Measurements from ENCODE around the gene MMP8.
"Not testable (repeated sequence)": the region's sequence is repeated elsewhere in the genome, so short reads cannot be mapped to it uniquely, and the experiment has no call there.

MMP8 gene, protein sequence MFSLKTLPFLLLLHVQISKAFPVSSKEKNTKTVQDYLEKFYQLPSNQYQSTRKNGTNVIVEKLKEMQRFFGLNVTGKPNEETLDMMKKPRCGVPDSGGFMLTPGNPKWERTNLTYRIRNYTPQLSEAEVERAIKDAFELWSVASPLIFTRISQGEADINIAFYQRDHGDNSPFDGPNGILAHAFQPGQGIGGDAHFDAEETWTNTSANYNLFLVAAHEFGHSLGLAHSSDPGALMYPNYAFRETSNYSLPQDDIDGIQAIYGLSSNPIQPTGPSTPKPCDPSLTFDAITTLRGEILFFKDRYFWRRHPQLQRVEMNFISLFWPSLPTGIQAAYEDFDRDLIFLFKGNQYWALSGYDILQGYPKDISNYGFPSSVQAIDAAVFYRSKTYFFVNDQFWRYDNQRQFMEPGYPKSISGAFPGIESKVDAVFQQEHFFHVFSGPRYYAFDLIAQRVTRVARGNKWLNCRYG

DNA sequence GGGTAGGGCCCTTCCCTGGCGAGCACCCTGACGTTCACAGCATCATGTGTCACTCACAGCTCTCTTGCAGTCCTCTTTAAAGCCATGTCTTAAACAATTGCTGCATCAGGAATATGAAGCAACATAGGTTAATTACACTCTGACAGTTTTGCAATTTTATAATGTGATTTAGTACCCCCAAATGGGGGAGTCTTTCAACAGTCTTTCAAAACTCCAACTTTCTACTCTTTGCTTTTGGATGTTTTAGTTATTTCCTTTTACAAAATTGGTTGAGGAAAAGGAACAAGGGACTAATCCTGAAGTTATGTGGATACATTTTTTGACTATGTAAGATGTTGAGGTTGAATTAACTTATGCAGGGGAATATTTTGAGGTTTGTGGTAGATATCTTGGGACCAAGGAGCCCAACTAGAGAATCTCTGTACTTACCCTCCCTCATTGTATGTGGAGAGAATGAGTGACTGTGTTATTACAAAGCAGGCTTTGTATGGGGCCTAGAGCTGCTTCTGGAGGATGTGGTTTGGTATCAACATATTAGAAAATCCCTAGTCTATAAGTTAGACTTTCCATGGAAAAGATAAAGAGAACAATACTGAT, at the start of gene MMP8:
MMP8 (minus strand) TSS at position 51 of the 597 bp plus-strand sequence. CDS start 99 bp downstream, outside the sequence.
- no peak for DNase-seq

- DNase-seq, result no peak
Measured at GRCh38 chr11:102773386-102773785, 48.6 kb upstream of the MMP8 start.

- no peak for DNase-seq
Measured at GRCh38 chr11:102771351-102771750, 46.6 kb upstream of the MMP8 start.

- DNase-seq, result no peak
Measured at GRCh38 chr11:102770191-102770590, 45.4 kb upstream of the MMP8 start.

DNA sequence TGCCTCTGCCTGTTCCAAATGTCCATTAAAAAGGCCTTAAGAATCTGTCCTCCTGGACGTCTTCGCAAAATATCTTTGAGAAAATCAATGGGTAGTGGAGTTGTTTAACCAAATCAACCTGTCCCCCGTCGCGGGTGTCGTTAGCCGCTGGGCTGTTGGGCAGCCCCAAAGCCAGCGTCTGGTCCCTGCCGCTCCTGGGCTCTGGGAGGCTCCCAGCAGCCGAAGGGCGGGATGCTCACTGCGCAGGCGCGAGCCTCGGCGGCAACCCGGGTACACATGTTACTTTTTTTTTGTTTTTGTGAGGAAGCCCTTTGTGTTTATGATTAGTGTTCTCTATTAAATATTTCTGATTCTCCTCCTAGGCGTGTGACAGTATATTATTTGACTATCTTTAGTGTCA, 43.0 kb upstream of the MMP8 start:
- no peak for DNase-seq

GRCh38 chr11:102763440-102763839, 38.7 kb upstream of the MMP8 start:
- DNase-seq, result no peak

GRCh38 chr11:102762361-102762767, 37.6 kb upstream of the MMP8 start:
- DNase-seq, result no peak

DNA sequence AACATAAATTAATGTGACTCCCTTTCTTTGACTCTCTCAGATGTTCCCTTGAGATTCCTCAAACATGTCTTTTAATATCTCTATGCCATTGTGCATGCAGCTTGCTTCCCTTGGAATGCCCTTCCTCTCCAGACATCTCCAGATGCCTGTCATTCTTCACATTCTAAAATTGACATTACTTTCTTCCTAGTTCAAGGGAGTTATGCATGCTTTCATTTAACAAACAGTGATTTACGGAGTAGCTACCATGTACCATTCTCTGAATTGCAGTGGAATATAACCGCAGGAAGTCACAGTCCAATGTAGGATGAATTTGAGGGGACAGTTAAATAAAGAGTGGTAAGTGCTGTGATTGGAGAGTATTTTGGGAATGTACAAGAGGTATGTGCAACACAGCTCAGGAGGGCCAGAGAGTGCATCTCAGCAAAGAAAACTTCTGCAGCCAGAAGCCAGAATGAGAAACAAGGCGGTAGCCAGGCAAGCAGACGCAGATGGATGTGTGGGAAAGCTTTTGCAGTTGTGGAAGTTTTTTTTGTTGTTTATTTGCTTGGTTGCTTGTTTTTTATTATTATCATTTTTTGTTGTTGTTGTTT, 37.0 kb upstream of the MMP8 start:
- DNase-seq, result no peak

DNA sequence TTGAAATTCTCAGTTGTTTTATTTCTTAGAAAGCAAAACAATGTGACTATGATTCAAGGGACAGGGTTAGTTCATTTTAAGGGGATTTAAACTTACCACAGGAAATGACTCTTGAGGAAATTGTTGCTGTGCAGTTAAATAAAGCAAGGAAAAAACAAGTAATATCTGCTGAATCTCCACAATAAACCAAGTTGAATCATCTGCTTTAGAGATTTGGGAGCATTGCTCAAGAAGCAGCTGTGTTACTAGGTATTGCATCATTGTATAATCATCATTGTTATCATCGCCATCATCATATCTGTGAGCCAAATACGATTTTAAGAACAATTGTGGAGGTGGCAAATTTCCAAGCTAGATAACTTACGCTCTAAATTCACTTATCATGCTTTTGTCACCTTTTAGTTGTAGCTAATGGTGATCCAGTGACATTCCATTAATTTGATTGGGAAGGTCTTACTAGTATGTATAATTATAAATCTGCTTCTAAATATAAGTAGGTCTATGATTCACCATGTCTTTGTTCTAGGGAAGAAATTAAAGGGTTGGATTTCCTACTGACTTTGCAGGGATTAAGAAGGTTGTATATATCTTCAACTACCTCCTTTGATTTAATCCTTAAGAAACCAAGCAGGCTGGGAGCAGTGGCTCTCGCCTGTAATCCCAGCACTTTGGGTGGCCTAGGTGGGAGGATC, 35.7 kb upstream of the MMP8 start:
- no peak for DNase-seq

- DNase-seq, result no peak
Measured at GRCh38 chr11:102757823-102758549, 33.2 kb upstream of the MMP8 start.

- DNase-seq, result no peak
Measured at GRCh38 chr11:102753267-102753666, 28.5 kb upstream of the MMP8 start.

DNA sequence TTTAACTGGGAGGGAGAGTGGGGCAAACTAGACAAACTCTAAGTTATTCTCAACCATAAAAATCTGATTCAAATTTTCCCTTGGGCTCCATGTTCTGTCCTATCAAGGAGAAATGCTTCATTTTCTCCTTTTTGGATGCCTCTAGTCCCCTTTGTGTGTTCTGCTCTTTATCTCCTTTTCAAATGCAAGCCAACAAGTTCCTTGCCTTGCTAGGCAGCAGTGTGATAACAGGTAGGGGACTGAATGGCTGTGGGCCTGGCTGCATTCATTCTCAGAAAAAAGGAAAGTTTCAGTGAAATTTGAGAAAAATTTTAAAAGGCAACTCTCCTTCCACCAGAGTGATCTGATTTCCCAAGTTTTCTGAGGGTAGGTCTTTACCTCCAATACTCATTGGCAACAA, 26.9 kb upstream of the MMP8 start:
- no peak for DNase-seq

DNA sequence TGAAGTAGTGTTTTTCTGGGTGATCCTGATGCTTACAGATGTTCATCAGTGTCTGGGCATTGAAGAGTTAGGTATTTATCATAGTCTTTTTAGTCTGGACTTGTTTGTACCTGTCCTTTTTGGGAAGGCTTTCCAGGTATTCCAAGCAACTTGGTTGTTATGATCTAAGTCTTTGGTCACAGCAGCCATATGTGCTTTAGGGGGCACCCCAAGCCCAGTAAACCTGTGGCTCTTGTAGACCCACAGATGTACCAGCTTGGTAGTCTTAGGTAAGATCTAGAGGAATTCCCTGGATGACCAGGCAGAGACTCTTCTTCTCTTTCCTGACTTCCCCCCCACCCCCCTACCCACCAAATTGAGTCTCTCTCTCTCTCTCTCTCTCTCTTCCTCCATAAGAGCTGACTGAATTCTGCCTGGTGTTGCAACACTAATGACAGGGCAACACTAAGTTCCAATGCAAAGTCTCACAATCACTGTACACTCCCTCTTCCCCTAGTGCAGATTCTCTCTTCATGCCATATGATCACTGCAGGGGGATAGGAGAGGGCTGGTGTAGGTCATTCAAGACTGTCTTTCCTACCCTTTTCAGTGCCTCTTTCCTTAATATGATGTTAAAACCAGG, 24.5 kb upstream of the MMP8 start:
- DNase-seq, result no peak

DNA sequence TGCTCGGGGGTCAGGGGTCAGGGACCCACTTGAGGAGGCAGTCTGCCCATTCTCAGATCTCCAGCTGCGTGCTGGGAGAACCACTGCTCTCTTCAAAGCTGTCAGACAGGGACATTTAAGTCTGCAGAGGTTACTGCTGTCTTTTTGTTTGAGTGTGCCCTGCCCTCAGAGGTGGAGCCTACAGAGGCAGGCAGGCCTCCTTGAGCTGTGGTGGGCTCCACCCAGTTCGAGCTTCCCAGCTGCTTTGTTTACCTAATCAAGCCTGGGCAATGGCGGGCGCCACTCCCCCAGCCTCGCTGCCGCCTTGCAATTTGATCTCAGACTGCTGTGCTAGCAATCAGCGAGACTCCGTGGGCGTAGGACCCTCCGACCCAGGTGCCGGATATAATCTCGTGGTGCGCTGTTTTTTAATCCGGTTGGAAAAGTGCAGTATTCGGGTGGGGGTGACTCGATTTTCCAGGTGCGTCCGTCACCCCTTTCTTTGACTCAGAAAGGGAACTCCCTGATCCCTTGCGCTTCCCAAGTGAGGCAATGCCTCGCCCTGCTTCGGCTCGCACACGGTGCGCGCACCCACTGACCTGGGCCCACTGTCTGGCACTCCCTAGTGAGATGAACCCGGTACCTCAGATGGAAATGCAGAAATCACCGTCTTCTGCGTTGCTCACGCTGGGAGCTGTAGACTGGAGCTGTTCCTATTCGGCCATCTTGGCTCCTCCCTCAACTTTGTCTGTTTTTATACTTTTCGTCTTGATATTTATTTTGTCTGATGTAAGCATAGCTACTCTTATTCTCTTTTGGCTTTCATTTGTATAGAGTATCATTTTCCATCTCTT, 22.2 kb upstream of the MMP8 start:
- DNase-seq, result peak; percentile 2

- DNase-seq, result no peak
Measured at GRCh38 chr11:102734650-102735049, 9.9 kb upstream of the MMP8 start.

- peak; percentile 21 for DNase-seq
Measured at GRCh38 chr11:102733232-102733875, 8.6 kb upstream of the MMP8 start.

DNA sequence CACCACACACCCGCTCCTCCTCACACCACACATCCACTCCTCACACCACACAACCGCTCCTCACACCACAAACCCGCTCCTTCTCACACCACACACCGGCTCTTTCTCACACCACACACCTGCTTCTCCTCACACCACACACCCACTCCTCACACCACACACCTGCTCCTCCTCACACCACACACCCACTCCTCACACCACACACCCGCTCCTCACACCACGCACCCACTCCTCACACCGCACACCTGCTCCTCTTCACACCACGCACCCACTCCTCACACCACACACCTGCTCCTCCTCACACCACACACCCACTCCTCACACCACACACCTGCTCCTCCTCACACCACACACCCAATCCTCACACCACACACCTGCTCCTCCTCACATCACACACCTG, 6.2 kb upstream of the MMP8 start:
- DNase-seq, result not testable (repeated sequence)

GRCh38 chr11:102729849-102730815, 5.4 kb upstream of the MMP8 start:
- no peak for DNase-seq

- DNase-seq, result no peak
Measured at GRCh38 chr11:102727890-102728289, 3.1 kb upstream of the MMP8 start.

- DNase-seq, result no peak
Measured at GRCh38 chr11:102722821-102723220, 1.9 kb downstream of the MMP8 start.
